Left cardiac atrium (tissue), 4 donors: Measurements from ENCODE around the gene TPD52L2. TPM values are rescaled to one million over a fixed set of nuclear protein-coding genes. Genes with fewer than 3 reads are reported as not detected.
A peak's percentile ranks its signal among the peaks of the same experiment; 100 is the strongest.

ENCODE experiments used
- ATAC-seq, 2 donors: fragments of 200-7000 bp; cut with Tn5 transposase; one replicate each; pipeline ENCODE4 v1.9.1; 2020; ENCODE audit warnings: mild to moderate bottlenecking in 2 of 2, moderate library complexity in 2 of 2
- DNase-seq: peaks from one replicate; pipeline ENCODE4 v3.0.0-alpha.2; 2020
- intact Hi-C, 2 donors: fragments of 100-400 bp; cut with DNase I; formaldehyde crosslinking; loops; one replicate each; pipeline versions ENCODE4 v1.14.1 to v1.15.1; 2022 to 2023
- total RNA-seq, 2 donors: library from RNA; stranded (reverse); fragmentation: NEBNext Ultra II Directional; extraction: Animal tissue kit (Norgen Biotek cat#: 25700); gene quantifications; one replicate each; pipeline ENCODE4 v1.2.1, GENCODE V29; 2021
- donor health status: DM: no; HTN: yes; CAD: no.
- donor health status: DM: no; HTN: yes; CAD: no; lungs with severe emphysema.
- donor health status: DM: yes; HTN: yes; CAD: no.
- donor health status: Dilated cardiomyopathy.

TPD52L2 gene
- total RNA-seq, 2 donors from 2014 or later, result 67.5 to 68.7 TPM

DNA sequence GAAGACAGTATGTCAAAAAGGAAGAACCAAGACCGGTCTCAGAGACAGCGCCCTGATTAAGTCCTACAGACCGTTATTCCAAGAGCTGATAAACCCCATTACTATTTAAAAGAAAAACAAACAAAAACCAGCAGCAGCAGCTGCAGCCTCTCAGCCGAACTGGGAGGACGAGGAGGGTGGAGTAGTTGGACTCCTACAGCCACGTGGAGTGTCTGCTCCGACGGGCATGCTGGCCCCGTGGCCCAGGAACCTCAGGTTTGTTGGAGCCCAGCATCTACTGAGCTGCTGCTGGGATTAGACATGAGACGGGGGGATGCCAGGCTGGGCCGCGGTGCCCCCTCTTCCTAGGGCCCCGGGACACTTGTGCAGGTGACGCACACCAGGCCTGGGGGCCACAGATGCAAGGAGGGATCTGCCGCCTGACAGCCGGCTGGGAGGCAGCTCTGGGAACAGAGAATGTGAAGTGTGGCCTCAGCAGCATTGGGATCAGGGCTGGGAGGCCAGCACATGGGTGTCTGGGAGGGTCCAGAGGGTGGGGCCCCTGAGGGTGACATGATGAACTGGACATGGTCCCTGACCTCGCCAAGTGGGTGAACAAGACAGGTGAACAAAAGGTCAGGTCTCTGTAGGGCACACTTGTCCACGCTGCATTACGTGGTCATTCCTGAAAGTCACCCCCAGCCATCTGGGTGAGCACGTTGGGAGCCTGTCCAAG lies 31.1 kb upstream of the TPD52L2 start:
- DNase-seq, result no peak

GRCh38 chr20:63834491-63834880 lies 30.6 kb upstream of the TPD52L2 start:
- intact Hi-C loops, result no loop called here
- DNase-seq, result no peak
- ATAC-seq, result no peak

More for the DNA sequence above, 31.1 kb upstream of the TPD52L2 start:
- no peak for ATAC-seq
- intact Hi-C loops, result no loop called here

DNA sequence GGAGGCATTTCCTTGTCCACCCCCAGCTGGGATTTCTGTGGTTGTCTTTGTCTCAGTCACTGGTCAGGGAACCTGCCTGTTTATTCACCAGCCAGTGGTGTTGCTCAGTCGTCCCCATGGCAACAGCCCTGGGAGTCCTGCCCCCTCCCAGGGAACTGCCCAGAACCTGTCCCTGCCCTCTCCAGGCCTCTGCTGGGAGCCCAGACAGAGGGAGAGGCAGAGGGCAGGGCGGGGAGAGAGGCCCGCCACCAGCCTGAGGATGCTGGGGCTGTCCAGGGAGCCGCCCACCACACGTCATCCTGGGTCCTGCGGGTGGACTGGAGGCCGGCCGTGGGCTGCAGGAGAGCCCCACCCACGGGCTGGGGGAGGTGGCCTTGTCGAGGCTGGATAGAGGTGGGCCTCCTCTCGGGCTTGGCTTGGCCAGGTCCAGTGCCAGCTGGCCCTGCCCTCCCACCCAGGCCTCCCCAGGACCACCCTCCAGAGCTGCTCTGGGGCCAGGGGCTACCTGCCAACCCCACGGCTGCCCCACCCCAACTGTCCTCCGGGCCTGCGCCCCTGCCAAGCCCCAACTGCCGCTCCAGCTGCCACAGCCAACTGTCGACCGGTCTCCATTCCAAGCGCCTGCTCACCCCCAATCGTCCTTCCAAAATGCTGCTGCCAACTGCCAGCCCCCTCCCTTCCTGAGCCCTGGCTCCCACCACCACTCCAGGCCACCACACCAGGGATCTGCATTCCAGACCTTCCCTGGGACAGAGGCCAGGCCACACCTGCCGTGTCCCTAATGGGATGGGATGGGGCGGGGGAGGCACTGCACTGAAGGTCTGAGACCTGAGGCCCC lies 29.8 kb upstream of the TPD52L2 start:
- ATAC-seq (peak; percentile 86 to 92), DNase-seq (peak; percentile 93)
- intact Hi-C loops, result no loop called here

GRCh38 chr20:63836458-63837344 lies 28.4 kb upstream of the TPD52L2 start:
- DNase-seq (no peak), ATAC-seq (no peak)
- intact Hi-C loops, result no loop called here

DNA sequence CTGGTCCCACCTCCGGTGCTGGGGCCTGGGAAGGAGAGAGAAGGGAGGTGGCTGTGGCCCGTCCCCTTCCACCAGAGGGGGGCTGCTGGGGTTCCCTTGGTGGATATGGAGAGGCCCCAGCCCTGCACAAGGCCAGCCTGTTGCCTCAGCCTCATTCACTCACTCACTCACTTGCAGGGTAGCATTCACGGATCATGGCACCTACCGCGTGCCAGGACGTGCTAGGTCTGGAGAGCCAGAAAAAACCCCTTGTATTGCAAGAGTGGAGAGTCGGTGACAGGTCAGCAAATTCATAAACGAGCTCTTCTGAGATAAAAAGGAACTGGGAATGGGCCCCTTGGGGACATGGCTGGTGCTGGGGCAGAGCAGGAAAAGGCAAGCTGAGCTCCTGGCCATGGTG lies 27.6 kb upstream of the TPD52L2 start:
- DNase-seq, result no peak
- ATAC-seq, result no peak
- intact Hi-C loops, result no loop called here

DNA sequence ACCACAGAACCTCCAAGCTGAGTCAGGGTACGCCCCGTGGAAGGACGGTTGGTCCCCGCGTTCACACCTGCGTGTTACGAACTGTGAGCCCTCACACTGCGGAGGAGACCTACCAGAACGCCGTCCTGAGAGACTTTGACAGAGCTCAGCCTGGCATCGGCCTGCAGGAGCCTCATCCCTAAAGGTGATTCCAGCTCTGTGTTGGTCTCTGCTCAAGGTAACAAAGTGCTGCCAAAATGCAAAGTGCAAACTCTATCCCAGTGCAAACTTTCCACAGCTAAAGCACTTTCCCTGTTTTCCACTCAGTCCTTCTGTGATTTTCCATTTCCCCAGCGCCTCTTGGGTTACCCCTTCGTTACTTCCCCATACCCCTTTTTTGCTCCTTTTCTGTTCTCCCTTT lies 25.4 kb upstream of the TPD52L2 start:
- intact Hi-C loops, result no loop called here
- ATAC-seq (no peak), DNase-seq (no peak)

DNA sequence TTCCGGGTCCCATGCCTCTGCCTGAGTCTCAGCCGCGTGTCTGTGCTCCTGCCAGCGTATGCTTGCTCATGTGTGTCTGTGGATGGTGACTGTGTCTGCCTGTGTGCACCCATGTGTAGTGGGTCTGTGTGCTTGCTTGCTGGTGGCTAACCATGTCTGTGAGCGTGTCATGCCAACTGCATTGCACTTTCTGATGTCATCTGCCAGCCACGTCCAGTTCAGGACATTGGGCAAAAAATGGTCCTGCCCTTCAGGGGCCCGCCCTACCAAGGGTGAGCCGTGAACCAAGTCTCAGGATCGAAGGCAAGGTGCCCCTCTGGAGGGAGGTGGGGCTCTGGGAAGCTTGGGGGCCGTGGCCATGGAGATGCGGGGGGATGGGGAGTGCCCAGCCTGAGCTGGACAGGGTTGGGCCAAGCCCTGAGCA lies 24.7 kb upstream of the TPD52L2 start:
- DNase-seq (no peak), ATAC-seq (no peak)
- intact Hi-C loops, result no loop called here

- ATAC-seq (no peak), DNase-seq (no peak)
- intact Hi-C loops, result no loop called here
Measured at GRCh38 chr20:63842258-63842657, 22.8 kb upstream of the TPD52L2 start.

DNA sequence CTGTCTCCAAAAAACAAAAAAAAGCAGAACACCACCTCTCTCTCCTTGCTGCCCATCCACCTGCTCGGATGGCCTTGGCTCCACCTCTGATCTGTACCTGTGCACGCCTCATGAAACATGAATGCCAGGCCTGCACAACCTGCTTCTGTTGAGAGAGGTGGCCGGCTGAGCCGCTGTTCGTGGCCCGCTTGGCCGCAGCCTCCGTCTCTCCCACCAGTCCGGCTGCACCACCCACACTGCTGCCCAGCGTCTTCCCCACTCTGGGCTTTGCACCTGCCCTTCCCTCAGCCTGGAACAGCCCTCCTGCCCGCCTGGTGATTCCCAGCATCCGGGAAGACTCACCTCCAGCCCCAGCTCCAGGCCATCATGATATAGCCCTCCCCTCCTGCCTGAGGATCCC lies 21.8 kb upstream of the TPD52L2 start:
- intact Hi-C loops, result no loop called here
- no peak for DNase-seq
- ATAC-seq, result no peak

DNA sequence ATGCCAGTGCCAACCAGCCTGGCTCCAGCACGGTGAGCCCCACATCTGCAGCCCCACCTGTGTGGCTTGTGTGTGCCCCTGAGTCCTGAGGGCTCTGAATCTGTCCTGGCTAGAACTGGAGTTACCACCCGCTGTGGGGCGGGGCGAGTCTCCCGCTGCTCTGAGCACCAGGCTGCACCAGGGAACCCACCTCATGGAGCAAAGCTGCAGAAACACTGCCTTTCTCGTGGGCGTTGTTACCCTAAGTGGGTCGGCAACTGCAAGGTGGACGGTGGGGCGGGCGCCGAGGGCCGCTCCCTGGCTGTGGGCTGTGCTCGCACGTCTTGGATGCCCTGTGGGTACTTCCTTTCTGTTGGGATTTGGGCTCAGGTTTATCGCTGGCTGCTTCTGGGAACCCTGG lies 21.3 kb upstream of the TPD52L2 start:
- ATAC-seq (no peak), DNase-seq (no peak)
- intact Hi-C loops, result no loop called here

DNA sequence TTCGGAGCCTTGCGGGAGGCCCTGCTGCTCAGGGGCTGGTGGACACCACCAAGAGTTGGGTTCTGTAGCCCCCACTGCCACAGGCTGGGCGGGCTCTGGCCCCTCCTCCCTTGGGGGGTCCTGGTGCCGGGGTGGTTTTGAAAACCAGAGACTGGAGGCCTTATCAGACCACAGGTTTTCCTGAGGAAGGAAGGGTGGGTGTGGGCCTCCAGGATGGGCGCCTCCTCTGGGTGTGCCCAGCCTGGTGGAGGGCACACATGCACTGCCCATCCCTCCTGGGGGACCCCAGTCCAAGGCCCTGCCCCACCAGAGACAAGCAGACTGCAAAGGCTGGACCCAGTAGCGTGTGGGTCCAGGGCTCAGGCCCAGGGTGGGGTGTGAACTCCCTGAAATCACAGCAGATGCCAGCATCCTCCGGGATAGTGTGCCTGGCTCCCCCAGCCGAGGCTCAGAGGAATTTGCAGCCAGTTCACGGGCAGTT lies 20.5 kb upstream of the TPD52L2 start:
- intact Hi-C loops, result no loop called here
- peak in 1 of 2 donors; percentile 3 for ATAC-seq

GRCh38 chr20:63846128-63846771 lies 18.8 kb upstream of the TPD52L2 start:
- DNase-seq (peak; percentile 78), ATAC-seq (peak; percentile 83 to 85)
- intact Hi-C loops, result no loop called here

More for the DNA sequence above, 20.5 kb upstream of the TPD52L2 start:
- DNase-seq, result no peak

DNA sequence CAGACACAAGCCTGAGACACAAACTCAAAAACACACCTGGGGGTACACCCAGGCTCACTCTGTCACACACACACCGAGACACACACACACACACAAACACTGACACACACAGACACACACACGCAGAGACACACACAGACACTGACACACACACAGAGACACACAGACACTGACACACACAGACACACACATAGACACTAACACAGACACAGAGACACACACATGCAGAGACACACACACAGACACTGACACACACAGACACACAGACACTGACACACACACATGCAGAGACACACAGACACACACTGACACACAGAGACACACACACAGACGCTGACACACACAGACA lies 18.2 kb upstream of the TPD52L2 start:
- intact Hi-C loops, result no loop called here
- DNase-seq, result no peak
- no peak for ATAC-seq

GRCh38 chr20:63847237-63848002 lies 17.6 kb upstream of the TPD52L2 start:
- intact Hi-C loops, result no loop called here
- ATAC-seq (peak; percentile 6 to 27), DNase-seq (no peak)

- DNase-seq (no peak), ATAC-seq (peak; percentile 15 to 25)
- intact Hi-C loops, result no loop called here
Measured at GRCh38 chr20:63848003-63848911, 16.8 kb upstream of the TPD52L2 start.

DNA sequence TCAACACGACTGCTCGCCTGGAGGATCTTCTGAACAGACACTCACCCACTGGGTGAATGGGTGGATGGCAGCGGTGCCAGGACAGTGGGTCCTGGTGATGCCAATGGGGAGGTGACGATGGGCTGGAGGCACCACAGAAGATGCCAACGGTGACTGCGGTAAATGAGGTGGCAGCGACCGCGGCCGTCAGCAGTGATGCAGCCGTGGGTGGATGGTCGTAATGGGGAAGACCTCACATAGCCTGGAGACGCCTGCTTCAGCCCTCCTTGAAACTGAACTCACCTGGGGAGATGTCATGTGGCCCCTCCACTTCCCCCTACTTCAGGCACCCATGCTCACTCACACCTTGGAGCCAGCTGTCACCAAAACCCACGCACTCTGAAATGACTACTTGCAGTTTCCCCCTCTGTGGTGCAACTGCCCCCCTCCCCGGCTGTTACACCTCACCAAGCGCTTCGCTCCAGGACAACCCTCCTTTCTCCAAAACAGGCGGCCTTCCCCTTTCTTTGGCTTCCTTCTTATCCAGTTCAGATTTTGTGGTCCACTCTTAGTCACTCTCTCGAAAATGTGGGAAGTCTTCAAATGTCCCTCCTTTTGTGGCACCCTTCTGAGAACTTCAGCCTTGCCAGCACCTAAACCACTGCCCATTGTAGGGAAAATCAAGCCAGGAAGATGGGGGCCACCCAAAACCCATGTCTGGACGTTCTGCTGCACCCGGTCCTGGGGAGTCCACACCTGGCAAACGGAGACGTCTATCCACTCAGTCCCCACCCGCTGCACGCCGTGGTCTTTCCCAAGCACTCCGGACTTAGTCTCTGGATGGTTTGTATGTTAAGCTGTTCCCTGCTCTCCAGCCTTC lies 14.2 kb upstream of the TPD52L2 start:
- ATAC-seq (no peak), DNase-seq (no peak)
- intact Hi-C loops, result no loop called here
